Sigmoid colon (tissue), 7 donors: Measurements from ENCODE around the gene RHBDL2. TPM values are rescaled to one million over a fixed set of nuclear protein-coding genes. Genes with fewer than 3 reads are reported as not detected.
"Not testable (repeated sequence)": the region's sequence is repeated elsewhere in the genome, so short reads cannot be mapped to it uniquely, and the experiment has no call there.

Experiments
- DNase-seq: peaks from one replicate; pipeline ENCODE4 v3.0.0-alpha.2; 2019
- H3K27ac ChIP-seq, 4 donors: fragments of 200-600 bp; sonication (generic); one replicate each; pipeline ENCODE4 v1.5.1; 2016 to 2019; ENCODE audit warnings: mild to moderate bottlenecking in 1 of 4
- H3K27me3 ChIP-seq, 3 donors: fragments of 200-600 bp; sonication (generic); one replicate each; pipeline ENCODE4 v1.5.1; 2019; ENCODE audit warnings: mild to moderate bottlenecking in 1 of 3
- H3K36me3 ChIP-seq, 4 donors: fragments of 200-600 bp; sonication (generic); one replicate each; pipeline ENCODE4 v1.5.1; 2016 to 2019
- H3K4me1 ChIP-seq, 4 donors: fragments of 200-600 bp; sonication (generic); one replicate each; pipeline ENCODE4 v1.5.1; 2017 to 2019
- H3K4me3 ChIP-seq, 4 donors: fragments of 200-600 bp; sonication (generic); one replicate each; pipeline ENCODE4 v1.5.1; 2017 to 2019; ENCODE audit warnings: mild to moderate bottlenecking in 2 of 4, moderate library complexity in 1 of 4
- H3K9me3 ChIP-seq, 4 donors: fragments of 200-600 bp in 3 of 4; sonication (generic) in 3 of 4; one replicate each; pipeline versions ENCODE4 v1.5.1 to v1.6.1; 2013 to 2019
- CTCF ChIP-seq, 4 experiments: fragments of 450-650 bp in 3 of 4; fragments of 200-600 bp in 1 of 4; IDR thresholded peaks; one replicate each; pipeline ENCODE4 v1.5.1; 2016 to 2019; ENCODE audit warnings: antibody characterized with exemption in 4 of 4, mild to moderate bottlenecking in 3 of 4, moderate library complexity in 2 of 4
- EP300 ChIP-seq, 4 donors: sonication (generic); formaldehyde crosslinking; IDR thresholded peaks; one replicate each; pipeline ENCODE4 v1.6.1; 2017; ENCODE audit warnings: antibody characterized with exemption in 4 of 4
- POLR2A ChIP-seq, 2 donors: fragments of 450-650 bp; IDR thresholded peaks; one replicate each; pipeline ENCODE4 v1.6.1; 2016; ENCODE audit warnings: antibody characterized with exemption in 2 of 2, mild to moderate bottlenecking in 2 of 2, moderate library complexity in 2 of 2
- POLR2AphosphoS5 ChIP-seq, 4 donors: sonication (generic); formaldehyde crosslinking; IDR thresholded peaks; one replicate each; pipeline ENCODE4 v1.6.1; 2017; ENCODE audit warnings: antibody characterized with exemption in 4 of 4
- WGBS, 2 donors: extraction: QIAGEN DNeasy Blood & Tissue Kit; methylation state at CpG; one replicate each; pipeline ENCODE4 v1.1.7; 2013; 5-methylcytosine and 5-hydroxymethylcytosine counted together
- intact Hi-C: fragments of 100-400 bp; cut with DNase I; formaldehyde crosslinking; loops from one replicate; pipeline ENCODE4 v1.15.1; 2023
- polyA plus RNA-seq, 3 donors: library from polyadenylated mRNA; stranded (reverse); fragments of 200-250 nt; gene quantifications; one replicate each; pipeline ENCODE4 v1.2.3, GENCODE V29; 2013
- total RNA-seq, 4 donors: library from RNA; depleted of rRNA; stranded (reverse); fragments of >200 nt; gene quantifications; one replicate each; pipeline ENCODE4 v1.1.0, GENCODE V29; 2016
- donor health status: healthy with polysubstance abuse.
- donor health status: Bipolar disorder and iron deficiency.
- donor health status: healthy.

RHBDL2 gene
- total and polyA plus RNA-seq, 7 donors = 0.55 to 24.9 (median 7.1) TPM; not detected in 3

- H3K4me3 ChIP-seq, H3K27me3 ChIP-seq, H3K9me3 ChIP-seq, H3K4me1 ChIP-seq, H3K36me3 ChIP-seq, DNase-seq, H3K27ac ChIP-seq, intact Hi-C loops: not testable (repeated sequence)
- 73 to 88% methylated on average over 12 of the region's 12 CpGs for WGBS, 2 donors
Observed at GRCh38 chr1:38977399-38978244, 36.0 kb upstream of the RHBDL2 start.

GRCh38 chr1:38973659-38974437 lies 32.2 kb upstream of the RHBDL2 start:
- Histone ChIP-seq H3K27ac (no peak overlapping the region), H3K27me3 (no peaks in the 10 kb centered on the region), H3K4me1 (no peaks in the 10 kb centered on the region), H3K9me3 (peaks cover 0 to 5% (median 2%) of the 10 kb centered on the region in 4 donors), H3K36me3 (no peaks in the 10 kb centered on the region), H3K4me3 (no peak overlapping the region)
- 84% methylated on average over 13 of the region's 13 CpGs for WGBS, 2 donors
- intact Hi-C loops = no loop called here
- no peak for TF ChIP-seq POLR2AphosphoS5 (IDR thresholded peaks at IDR 0.05)
- TF ChIP-seq CTCF (IDR thresholded peaks at IDR 0.05) = no peak
- no peak for TF ChIP-seq EP300 (IDR thresholded peaks at IDR 0.05)
- no peak for TF ChIP-seq POLR2A (IDR thresholded peaks at IDR 0.05)
- DNase-seq = no peak

GRCh38 chr1:38973145-38973544 lies 31.5 kb upstream of the RHBDL2 start:
- H3K36me3 ChIP-seq, H3K4me1 ChIP-seq, intact Hi-C loops, H3K27me3 ChIP-seq, DNase-seq, H3K27ac ChIP-seq, H3K4me3 ChIP-seq, H3K9me3 ChIP-seq: not testable (repeated sequence)
- WGBS, 2 donors = 19 to 54% methylated on average over 6 of the region's 6 CpGs

- no peaks in the 10 kb centered on the region for H3K36me3 ChIP-seq
- H3K4me1 ChIP-seq = no peaks in the 10 kb centered on the region
- WGBS, 2 donors = 64% methylated on average over 3 of the region's 3 CpGs
- intact Hi-C loops = no loop called here
- no peaks in the 10 kb centered on the region for H3K9me3 ChIP-seq
- no peak for DNase-seq
- TF ChIP-seq POLR2AphosphoS5 (IDR thresholded peaks at IDR 0.05) (no peak), CTCF (IDR thresholded peaks at IDR 0.05) (no peak)
- no peak overlapping the region for H3K27ac ChIP-seq
- no peak overlapping the region for H3K4me3 ChIP-seq
- no peaks in the 10 kb centered on the region for H3K27me3 ChIP-seq
Observed at GRCh38 chr1:38964140-38964548, 22.5 kb upstream of the RHBDL2 start.

- H3K36me3 ChIP-seq = no peaks in the 10 kb centered on the region
- no peak overlapping the region for H3K27ac ChIP-seq
- intact Hi-C loops = no loop called here
- H3K4me3 ChIP-seq = no peak overlapping the region
- H3K27me3 ChIP-seq = no peaks in the 10 kb centered on the region
- H3K4me1 ChIP-seq = no peaks in the 10 kb centered on the region
- no peaks in the 10 kb centered on the region for H3K9me3 ChIP-seq
- DNase-seq = no peak
- 77 to 83% methylated on average over 7 of the region's 7 CpGs for WGBS, 2 donors
- TF ChIP-seq POLR2AphosphoS5 (IDR thresholded peaks at IDR 0.05) = no peak
- TF ChIP-seq EP300 (IDR thresholded peaks at IDR 0.05) = no peak
- no peak for TF ChIP-seq CTCF (IDR thresholded peaks at IDR 0.05)
- no peak for TF ChIP-seq POLR2A (IDR thresholded peaks at IDR 0.05)
Observed at GRCh38 chr1:38962560-38962959, 20.9 kb upstream of the RHBDL2 start.
